ENCODE measurements around the gene IMPDH1. TPM values are rescaled to one million over a fixed set of nuclear protein-coding genes. Genes with fewer than 3 reads are reported as not detected.

IMPDH1 gene
- 122 to 163 TPM (median 150 TPM) in 5 replicates for total RNA-seq (2022; extraction: Qiagen RNA extraction)

GRCh38 chr7:128409596-128410450 lies at the start of gene IMPDH1:
IMPDH1 (minus strand) TSS chr7:128409982; CDS start chr7:128409901, 81 bp downstream.

GRCh38 chr7:128455543-128456254 lies 45.9 kb upstream of the IMPDH1 start, which contains the start of gene HILPDA:
HILPDA (plus strand) TSS chr7:128455878; CDS start chr7:128457269, 1,391 bp downstream.

GRCh38 chr7:128361411-128362379 lies 48.1 kb downstream of the IMPDH1 start, which contains the start of gene PRRT4:
PRRT4 (minus strand) TSS chr7:128361690.

GRCh38 chr7:128343554-128344430 lies 66.0 kb downstream of the IMPDH1 start, which contains the start of gene RBM28:
RBM28 (minus strand) TSS chr7:128343908; CDS start chr7:128343793, 115 bp downstream.

Other genes starting within 250 kb of the IMPDH1 start
- gene LEP, start 168.7 kb downstream of the IMPDH1 start, total RNA-seq (2022; extraction: Qiagen RNA extraction), result not detected in 5 replicates
- gene RBM28, start 66.1 kb downstream of the IMPDH1 start, total RNA-seq (2022; extraction: Qiagen RNA extraction), result 49.7 to 66.8 TPM (median 51.3 TPM) in 5 replicates
- gene PRRT4, start 48.3 kb downstream of the IMPDH1 start, total RNA-seq (2022; extraction: Qiagen RNA extraction), result 0.20 to 0.54 TPM (median 0.25 TPM) in 5 replicates
- 20.8 to 25.2 TPM (median 23.0 TPM) in 5 replicates for gene HILPDA, start 45.9 kb upstream of the IMPDH1 start, total RNA-seq (2022; extraction: Qiagen RNA extraction)
- gene METTL2B, start 66.8 kb upstream of the IMPDH1 start, total RNA-seq (2022; extraction: Qiagen RNA extraction), result 20.5 to 25.3 TPM (median 22.7 TPM) in 5 replicates